Stimulated activated CD8-positive, alpha-beta memory T cell treated with anti-CD3 and anti-CD28 coated beads, Interleukin-15, amount 100 ng/mL, for 1 hour (primary cell): ENCODE results near the gene GALE.
"Not testable (repeated sequence)": the region's sequence is repeated elsewhere in the genome, so short reads cannot be mapped to it uniquely, and the experiment has no call there.

Experiments used
- DNase-seq: peaks from one replicate; pipeline ENCODE4 v3.0.0-alpha.2; 2020; ENCODE audit warnings: low read depth

Gene GALE

DNA sequence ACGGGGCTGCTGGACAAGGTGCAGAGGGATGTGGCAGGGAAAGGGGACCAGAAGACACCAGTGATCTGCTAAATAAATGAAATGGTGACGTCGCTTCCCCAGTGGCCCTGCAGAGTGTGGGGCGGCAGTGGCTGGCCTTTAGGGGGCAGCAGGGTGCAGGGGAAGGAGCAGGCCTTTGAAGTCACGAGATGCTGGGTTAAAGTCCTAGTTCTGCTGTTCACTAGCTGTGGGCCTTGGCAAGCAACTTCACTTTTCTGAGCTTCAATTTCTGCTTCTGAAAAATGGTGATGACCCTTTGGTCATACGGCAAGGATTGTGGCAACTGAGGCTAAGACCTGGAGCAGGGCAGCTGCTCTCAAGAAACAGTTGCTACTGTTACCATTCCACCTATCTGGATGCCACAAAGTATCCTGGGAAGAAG is 9.2 kb upstream of the GALE start:
- DNase-seq, result peak; percentile 67

DNA sequence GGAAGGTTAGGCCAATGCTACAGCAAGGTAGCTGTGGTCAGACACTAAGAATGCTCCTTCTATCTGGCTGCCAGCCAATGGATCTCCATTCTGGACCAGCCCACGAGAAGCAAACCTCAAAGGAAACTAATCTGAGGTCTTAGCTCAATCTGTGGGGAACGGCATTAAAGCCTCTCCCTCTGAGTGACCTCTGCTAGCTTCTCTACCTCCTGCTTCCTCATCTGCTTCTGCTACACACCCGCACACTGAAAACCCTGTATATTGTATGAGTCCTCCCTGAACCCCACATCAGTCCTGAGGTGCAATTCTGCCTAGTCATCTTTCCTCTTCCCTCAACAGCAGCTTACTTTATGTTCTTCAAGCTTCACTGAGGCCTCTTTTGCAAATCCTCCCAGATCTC is 6.9 kb upstream of the GALE start:
- no peak for DNase-seq

- no peak for DNase-seq
These were observed 5.7 kb upstream of the GALE start for GRCh38 chr1:23806280-23806679.

DNA sequence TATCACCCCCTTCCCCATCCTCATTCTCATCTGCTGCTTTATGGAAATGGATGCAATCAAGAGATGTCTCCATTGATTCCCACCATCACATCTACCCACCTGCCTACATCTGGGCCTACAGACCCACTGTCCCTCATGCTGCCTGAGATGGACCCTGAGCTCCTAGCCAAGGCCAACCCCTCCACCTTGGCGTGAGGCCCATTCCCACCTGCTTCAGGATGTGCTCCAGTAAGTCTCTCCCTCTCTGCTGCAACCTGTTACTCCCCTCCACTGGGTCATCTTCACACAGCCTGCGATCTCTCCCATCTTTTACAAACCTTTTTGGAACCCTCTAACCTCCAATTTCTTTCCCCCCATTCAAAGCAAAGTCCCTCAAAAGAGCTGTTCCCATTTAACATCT is 4.5 kb upstream of the GALE start:
- DNase-seq, result no peak

GRCh38 chr1:23804183-23804835 is 3.8 kb upstream of the GALE start:
- no peak for DNase-seq

DNA sequence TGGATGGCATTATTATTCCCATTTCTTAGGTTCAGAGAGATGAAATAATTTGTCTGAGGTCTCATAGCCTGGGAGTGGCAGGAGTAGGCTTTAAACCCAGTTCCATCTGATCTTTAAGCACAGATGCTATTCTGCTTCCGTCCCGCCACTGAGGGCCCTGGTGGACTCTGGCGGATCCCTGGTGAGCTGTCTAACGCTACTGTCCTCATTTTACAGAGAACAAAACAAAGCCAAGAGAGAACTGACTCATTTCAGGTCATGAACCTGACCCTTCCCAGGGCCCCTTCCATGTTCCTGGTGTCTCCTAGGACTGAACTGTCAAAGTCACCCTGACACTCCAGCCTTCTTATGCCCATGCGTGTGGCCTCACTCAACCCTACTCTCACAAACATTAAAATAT is 3.1 kb upstream of the GALE start:
- no peak for DNase-seq

DNA sequence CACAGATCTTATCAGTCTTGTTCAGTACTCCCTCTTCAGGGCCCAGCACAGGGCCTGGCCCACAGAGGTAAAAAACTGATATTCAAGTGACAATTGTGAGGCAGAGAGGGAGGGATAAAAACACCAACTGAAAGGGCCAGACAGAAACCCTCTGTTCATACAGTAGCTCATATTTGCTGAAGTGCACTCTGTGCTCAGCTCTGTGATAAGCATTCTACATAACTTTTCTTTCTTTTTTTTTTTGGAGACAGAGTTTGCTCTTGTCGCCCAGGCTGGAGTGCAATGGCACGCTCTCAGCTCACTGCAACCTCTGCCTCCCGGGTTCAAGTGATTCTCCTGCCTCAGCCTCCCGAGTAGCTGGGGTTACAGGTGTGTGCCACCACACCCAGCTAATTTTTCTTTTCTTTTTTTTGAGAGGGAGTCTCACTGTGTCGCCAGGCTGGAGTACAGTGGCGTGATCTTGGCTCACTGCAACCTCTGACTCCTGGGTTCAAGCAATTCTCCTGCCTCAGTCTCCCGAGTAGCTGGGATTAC is 2.3 kb upstream of the GALE start:
- DNase-seq, result not testable (repeated sequence)

GRCh38 chr1:23801876-23802275 is 1.3 kb upstream of the GALE start:
- DNase-seq, result no peak

GRCh38 chr1:23801338-23801748 is 789 bp upstream of the GALE start:
- DNase-seq, result no peak

- DNase-seq, result no peak
These were observed 769 bp downstream of the GALE start for GRCh38 chr1:23799570-23800399.

DNA sequence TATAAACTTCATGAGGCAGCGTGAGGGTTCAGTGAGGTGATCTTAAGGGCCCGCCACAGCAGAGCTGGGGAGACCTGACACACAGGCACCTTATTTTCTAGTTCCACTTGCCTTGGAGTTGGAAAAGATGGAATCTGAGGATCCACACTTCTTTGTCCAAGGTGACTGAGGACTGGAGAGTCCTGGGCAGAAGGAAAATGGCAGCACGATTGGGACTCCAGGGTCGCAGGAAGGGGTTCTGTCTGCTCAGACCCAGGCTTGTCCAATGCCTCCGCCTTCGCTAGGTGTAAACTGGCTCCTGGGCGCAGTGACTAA is 1.3 kb downstream of the GALE start:
- DNase-seq, result no peak

DNA sequence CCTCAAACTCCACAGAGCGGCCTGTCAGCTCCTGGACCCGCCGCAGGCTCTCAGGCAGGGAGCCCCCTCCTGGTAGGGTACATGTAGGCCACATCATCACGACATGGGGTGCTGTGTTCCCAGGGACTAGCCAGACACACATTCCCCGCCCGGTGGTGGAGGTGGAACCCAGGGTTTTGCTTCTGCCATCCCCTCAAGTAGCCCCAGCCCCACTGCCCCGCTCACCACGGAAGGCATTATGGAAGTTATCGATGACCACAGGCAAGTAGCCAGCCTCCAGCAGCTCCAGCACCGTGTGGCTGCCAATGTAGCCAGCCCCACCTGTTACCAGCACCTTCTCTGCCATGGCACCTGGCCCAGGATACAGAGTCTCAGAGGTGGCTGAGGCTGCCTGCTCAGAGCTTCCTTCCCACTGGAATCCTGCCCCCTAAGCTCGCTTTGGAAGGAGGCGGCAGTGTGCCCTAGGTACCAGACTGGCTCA is 1.9 kb downstream of the GALE start:
- DNase-seq, result no peak

- DNase-seq, result no peak
These were observed 2.8 kb downstream of the GALE start for GRCh38 chr1:23797478-23798448.

GRCh38 chr1:23796466-23797271 is 3.9 kb downstream of the GALE start:
- DNase-seq, result no peak

DNA sequence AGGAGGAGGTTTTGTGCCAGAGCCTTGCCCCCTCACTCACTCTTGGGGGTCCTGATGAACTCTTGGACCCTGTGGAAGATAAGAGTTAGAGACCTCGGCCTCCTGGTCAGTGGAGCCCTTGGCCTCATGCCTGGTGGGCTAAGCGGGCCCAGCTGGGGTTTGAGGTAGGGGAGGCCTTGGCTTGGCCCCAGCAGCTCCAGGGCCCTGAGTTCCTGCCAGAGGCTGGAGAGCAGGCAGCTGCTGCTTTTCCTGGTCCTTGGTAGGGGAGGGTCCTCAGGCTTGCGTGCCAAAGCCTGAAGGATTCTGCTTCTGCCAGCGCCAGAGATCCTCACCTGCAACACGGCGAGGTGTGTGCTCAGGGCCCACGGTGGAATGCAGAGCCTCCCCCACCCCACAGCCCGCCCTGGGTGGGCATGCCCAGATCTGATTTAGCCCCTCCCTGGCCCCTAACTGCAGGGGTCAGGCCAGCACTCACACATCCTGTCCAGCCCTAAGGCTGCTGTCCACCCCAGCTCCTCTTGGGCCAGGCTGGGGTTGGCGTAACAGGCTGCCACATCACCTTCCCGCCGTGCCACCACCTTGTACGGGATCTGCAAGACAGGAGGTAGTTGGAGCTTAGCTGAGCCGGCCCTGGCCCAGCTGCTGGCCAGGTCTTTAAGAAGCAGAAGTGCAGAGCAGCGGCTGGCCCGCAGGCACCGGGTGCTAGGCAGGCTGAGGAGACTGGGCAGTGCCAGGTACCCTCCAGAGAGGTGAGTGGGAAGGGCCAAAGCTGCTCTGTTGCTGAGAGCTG is 4.7 kb downstream of the GALE start:
- DNase-seq, result no peak

DNA sequence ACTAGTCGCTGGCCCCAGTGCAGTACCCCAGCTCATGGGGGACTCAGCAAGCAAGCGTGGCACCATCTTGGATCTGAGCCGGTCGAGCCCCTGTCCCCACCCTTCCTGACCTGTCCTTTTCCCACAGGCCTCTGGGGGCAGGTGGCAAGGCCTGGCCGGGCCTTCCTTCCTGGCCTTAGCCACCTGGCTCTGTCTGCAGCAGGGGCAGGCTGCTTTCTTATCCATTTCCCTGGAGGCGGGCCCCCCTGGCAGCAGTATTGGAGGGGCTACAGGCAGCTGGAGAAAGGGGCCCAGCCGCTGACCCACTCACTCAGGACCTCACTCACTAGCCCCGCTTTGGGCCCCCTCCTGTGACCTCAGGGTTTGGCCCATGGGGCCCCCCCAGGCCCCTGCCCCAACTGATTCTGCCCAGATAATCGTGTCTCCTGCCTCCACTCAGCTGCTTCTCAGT is 5.8 kb downstream of the GALE start:
- not testable (repeated sequence) for DNase-seq

GRCh38 chr1:23793861-23794731 is 6.5 kb downstream of the GALE start:
- DNase-seq, result no peak

DNA sequence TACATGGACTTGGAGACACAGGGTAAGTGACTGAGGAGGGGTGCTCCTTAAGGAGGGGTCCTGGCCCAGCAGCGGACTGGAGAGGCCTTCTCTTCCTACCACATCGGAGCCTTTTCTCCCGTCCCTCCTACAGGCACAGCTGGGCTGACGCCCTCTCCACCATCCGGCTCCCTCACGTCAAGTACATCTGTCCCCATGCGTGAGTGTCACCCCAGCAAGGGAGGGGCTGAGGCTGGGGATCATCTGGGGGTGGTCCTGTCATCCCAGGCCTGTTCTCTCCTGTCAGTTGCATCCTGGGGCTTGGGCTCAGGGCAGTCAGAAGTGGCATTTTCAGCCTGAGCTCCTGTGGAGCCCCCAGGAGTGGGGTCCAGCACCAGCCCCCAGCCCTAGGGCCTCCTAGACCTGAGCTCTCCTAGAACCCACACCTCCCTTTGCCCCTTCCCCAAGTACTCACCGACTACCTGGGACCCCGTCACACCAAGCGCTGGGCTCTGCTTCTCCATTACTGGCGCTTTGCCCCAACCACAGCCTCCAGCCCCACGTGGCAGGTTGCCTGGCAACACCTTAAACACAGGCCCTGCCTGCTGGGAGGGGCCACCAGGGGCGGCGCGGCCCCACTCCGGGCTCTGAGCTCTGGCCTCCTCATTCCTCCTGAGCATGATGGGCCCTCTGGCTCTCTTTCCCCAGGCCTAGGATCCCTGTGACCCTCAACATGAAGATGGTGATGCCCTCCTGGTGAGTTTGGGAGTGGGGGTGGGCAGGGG is 7.4 kb downstream of the GALE start:
- DNase-seq, result no peak
